Fibroblast of skin of scalp (primary cell): ENCODE results near the gene FAM53B.
"Not testable (repeated sequence)": the region's sequence is repeated elsewhere in the genome, so short reads cannot be mapped to it uniquely, and the experiment has no call there.

Source experiments
- DNase-seq: peaks from one replicate; pipeline ENCODE4 v3.0.0-alpha.2; 2013

Gene FAM53B

DNA sequence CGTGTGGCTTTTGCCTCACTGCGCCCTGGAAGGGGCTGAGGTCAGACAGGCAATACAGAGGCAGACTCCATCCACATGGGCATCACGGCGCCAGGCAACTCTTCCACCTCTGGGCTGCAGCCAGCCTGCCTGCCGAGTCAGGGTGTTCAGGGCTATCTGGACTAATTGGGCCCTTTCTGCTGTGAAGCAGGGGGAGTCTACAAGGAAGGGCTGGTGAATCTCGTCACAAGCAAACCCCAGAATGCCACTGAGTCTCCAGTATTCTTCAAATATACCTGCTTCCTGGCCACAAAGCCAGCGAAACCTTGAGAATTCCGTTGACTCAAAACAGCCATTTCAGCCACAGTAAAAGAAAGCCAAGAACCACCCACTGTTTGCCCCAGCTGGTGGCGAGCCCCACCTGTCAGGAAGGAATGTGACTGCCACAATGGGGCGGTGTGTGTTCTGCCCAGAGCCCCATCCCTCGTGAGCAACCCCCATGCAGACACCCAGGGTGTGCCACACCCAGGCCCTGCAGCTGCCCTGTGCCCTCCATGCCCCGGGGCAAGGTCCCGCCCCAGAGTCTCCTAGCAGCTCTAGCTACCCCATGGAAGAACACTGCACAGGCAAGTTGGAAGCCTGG is 117.3 kb downstream of the FAM53B start:
- DNase-seq: no peak

GRCh38 chr10:124625831-124626238 is 118.3 kb downstream of the FAM53B start:
- no peak for DNase-seq

- no peak for DNase-seq
These were observed 119.3 kb downstream of the FAM53B start for GRCh38 chr10:124624895-124625294.

DNA sequence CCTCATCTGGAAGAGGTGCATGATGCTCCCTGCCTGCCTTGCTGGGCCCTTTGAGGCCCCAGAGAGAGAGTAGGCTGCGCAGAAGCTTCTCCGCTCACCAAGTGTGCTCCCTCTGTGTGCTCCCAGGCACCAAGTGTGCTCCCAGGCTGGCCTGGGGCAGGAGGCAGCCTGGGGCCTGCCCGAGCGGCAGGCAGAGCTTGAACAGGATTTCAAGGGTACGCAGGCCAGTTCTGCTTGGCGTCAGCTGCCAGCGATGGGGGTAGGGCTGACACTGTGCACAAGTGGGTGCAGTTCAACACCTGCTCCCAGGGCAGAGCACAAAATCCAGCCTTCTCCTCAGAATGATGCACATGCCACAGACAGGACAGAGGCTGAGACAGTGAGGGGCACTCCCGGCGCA is 119.7 kb downstream of the FAM53B start:
- no peak for DNase-seq

DNA sequence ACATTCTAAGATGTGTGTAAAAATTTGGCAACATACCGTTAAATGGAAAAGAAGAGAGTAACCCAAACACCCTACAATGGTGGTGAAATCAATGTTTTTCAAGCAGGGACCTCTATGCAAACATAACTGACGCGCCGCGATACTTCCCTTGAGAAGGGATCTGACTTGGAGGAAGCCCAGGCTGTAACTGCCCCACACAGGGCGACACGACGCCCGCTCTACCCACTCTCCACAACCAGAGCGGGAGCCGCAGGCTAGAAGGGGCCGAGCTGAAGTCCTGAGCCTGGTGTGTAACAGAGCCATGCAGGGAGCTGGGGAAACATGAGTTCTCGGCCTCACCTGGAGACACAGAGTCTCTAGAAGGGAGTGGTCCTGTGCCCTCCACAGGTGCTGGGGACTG is 120.2 kb downstream of the FAM53B start:
- no peak for DNase-seq

GRCh38 chr10:124622866-124623536 is 121.2 kb downstream of the FAM53B start:
- no peak for DNase-seq

GRCh38 chr10:124622158-124622557 is 122.0 kb downstream of the FAM53B start:
- DNase-seq: no peak

DNA sequence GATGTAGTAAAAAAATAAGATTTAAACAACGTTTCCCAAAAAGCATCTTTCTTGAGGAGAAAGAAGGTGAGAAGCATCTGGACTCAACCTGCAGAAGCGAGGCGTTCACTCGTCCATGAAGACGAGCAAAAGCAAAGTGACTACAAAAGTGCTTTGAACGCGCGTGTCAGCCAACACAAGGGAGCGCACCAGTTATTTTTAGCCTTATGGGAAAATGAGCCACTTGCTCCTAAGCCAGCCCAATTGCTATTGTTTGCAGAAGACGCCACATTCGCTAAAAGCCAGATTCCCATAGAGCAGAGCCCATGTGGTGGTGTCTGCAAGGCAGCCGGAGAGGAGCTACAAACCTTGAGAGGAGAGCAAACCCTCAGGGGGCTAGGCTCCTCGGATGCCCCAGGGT is 122.5 kb downstream of the FAM53B start:
- DNase-seq: no peak

DNA sequence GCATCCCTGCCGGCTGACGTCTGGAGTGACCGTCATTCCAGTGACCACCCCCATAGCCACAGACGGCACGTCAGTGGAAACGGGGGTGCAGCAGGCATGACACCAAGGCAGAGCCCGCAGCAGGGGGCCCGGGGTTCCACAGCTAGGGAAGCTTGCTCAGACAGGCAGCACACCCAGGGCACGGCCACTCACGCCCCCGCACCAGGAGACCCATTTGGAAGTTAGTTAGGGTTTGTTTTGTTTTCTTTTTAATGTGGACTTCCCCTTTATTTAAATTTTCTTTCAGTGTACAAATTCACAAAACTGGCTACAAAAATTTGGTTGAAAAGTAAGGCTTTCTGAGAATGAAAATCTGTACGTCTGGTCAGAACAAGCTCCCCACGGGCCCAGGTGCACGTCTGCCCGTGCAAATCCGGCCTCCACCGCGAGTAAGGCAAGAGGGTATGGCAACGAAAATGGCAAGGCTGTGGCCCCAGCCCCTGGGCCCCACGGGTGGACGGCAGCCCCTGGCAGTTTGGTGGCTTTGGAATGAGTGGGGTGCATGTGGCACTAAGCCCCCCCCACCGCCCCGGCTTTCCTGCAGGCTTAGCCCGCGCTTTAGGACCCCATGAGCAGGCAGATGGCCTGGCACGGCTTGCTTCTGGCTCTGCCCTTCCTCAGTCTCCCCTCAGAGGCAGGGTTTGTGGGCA is 124.2 kb downstream of the FAM53B start:
- DNase-seq: no peak

DNA sequence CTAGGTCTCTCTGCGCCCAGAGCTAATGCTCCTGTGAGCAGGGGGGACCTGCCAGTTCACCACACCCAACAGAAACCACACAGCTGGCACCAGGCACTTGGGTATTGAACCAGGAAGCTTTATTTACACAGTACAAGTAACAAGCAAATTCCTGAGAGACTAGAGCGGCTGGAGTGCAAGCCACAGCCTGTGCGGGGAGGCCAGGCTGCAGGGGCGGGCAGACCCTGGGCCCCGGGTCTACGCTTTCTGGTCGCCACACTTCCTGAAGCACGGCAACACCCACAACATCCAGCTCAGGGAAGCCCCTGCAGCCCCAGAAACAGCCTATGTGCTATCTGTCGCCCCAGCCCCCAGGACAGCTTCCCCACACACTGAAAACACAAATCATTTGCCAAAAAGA is 125.0 kb downstream of the FAM53B start:
- DNase-seq: no peak

DNA sequence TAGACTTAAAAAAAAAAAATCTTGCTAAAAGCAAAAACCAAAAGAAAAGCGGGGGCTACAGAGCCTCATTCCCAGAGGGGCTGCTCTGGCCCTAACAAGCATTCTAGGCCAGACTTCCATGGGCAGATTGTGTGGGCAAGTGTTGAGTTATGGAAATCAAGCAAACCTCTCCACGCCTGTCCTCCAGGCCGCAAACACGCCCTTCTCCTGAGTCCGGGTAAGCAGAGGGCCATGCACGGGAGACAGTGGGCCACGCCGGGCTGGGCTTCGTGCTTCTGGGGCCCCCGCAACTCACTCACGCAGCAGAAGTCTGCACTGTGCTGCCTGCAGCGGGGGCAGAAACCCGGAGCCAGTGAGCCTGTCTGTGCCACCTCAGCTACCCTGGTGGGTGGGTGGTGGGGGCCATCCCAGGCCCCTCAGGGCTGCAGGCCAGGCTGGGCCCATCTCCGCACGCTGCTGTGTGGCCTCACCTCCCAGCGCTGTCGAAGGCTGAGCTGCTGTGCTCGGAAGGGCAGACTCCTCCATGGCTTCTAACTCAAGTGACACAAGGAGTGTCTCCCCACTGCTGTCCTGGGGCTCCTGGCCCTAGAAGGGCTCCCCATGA is 125.6 kb downstream of the FAM53B start:
- no peak for DNase-seq

DNA sequence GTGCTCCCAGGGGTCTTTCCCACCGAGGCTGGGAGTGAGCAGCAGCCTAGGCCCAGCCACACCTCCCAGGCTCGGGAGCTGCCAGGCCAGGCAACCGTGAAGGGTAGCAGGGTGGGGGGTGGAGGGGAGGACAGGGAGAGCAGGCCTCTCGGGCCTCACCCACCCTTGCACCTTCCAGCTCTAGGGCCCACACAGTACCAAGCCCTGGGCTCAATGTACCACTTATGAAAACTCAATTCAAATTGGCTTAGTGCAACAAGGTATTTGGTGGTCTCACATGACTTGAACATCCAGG is 127.4 kb downstream of the FAM53B start:
- DNase-seq: no peak

DNA sequence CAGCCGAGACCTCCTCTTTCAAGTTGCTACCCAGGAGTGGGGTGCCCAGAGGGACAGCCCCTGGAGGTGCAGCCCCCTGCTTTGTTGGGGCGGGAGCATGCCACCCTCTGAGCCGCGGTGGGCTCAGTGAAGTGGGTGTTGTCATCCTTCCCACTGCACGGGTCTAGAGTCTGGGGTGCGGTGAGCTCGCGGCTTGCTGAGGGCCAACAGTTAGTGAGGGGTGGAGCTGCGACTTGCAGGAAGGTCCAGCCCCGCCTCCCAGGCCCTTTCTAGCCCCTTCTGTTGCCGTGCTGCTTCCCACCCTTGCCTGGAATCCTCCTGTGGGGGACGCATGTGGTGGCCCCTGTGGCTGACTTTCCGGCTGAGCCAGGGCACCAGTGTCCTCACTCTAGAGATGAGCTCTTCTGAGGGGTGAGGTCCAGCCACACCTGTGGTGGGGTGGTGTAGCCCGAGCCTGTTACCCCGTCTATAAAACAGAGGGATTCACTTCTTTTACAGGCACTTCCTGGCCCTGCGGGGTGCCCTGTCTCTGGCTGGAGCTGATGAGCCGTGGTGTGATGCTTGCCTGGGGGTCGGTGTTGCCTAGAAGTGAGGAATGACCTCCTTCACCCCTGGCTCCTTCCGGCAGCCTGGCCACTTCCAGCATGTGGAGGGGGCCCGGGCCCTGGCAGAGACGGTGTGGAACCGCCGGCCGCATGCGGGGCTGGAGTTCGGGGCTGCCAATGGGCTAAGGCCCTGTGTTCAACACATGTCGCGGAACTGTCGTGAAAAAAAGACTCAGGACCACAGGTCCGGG is 127.9 kb downstream of the FAM53B start:
- DNase-seq: no peak

GRCh38 chr10:124615259-124615658 is 128.9 kb downstream of the FAM53B start:
- no peak for DNase-seq

DNA sequence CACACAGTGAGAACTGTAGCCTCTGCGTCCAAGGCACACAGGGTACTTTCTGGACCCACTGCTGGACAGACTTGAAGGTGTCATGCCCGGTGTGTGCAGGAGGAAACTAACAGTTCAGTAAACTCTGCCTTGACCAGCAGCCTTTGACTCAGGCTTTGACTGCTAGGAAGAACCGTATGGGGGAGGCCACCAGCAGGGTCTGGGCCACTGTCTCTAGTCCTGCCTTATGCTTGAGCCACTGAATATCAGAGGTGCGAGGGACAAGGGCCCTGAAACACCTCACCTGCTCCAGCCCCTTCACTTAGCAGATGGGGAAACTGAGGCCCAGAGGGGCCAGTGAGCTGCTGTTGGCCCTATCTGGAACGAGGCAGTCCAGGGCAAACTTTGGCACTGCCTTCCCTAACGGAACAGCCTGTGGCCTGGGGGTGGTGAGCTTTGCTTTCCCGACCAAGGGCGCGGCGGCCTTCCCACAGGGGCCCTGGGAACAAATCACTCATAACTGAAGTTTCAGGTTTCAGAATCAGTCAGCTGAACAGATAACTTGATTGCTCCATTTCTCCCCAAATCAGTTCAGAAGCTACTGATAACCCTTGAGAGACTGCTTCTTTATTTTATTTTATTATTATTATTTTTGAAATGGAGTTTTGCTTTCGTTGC is 130.0 kb downstream of the FAM53B start:
- DNase-seq: no peak

DNA sequence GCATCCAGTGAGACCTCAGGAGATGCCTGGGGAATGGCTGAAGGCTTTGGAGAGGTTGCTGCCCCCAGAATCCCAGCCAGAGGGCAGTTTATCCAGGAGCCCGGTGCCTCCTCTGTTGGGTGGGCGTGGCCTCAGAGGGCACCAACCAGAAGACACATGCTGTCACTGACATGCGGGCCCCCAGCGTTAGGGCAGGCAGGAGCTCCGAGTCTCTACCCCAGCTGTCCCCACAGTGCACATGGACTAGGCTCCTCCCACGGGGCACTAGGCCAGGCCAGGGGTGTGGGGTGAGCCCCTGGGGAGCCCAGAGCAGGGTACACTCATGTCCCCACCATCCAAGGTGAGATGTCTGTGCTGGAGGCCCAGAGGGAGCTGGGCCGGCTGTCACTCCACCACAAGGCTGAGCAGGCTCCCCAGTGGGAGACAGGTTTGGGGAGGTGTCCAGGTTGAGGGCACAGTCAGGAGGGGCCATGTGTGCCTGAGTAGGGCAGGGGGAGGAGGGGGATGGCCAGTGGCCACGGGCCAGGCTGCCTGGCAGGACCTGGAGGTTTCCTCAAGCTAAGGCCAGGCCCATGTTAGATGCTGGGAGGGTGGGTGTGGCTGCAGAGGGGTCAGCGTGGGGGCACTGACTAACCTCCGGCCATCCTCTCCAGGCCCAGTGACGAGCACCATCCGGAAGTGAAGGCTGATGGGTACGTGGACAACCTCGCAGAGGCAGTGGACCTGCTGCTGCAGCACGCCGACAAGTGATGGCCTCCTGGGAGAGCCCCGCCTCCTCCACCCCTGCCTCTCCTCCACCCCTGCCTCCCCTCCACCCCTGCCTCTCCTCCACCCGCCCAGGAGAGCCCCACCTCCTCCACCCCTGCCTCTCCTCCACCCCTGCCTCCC is 131.3 kb downstream of the FAM53B start:
- DNase-seq: no peak

DNA sequence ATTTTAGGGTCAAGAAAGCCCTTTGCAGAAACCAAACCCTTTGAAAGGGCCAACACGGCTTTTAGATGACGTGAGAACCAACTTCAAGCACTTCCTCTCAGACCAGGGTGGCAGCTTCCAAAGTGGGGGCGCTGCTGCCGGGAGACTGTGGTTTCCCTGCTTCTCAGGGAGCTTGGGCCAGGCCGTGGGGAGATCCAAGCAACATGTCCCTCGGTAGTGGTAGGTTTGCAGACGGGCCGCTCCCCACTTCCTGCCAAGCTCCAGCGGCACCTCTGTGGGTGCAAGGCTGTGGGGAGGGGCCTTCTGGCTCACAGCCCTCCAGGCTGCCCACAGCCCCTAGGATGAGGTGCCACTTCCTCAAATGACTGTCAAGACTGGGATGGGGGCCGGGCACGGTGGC is 132.4 kb downstream of the FAM53B start:
- no peak for DNase-seq

DNA sequence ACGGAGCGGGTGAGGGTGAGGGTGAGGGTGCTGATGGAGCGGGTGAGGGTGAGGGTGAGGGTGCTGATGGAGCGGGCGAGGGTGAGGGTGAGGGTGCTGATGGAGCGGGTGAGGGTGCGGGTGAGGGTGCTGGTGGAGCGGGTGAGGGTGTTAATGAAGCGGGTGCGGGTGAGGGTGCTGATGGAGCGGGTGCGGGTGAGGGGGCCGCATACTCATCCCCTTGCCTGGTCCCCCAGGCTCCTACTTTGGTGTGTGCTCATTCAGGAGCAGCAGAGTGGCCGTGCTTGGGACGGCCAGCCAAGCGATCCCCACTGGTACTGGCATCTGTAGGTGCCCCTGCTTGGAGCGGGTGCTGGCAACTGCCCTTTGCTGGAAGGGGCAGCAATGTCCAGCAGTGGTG is 133.3 kb downstream of the FAM53B start:
- DNase-seq: not testable (repeated sequence)

- DNase-seq: not testable (repeated sequence)
These were observed 134.0 kb downstream of the FAM53B start for GRCh38 chr10:124610186-124610585.

DNA sequence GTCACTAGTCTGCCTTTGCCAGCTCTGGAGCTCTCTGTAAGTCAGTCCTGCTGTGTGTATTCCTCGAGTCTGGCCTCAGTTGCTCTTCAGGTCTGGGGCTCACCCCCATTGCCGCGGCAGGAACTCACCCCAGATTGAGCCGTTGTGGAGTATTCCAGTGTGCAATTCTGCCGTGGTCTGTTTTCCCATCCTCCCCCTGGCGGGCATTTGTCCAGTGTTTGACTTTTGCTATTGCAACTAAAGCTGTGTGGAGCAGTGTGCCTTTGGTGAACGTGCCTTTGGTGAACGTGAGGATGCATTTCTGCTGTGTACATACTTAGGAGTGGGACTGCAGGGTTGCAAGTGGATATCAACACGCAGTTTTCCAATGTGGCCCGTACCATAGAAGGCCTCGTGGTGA is 134.5 kb downstream of the FAM53B start:
- DNase-seq: no peak

GRCh38 chr10:124608093-124608721 is 136.0 kb downstream of the FAM53B start:
- no peak for DNase-seq
